Measurements from ENCODE around the gene POLR2A.

Gene POLR2A

DNA sequence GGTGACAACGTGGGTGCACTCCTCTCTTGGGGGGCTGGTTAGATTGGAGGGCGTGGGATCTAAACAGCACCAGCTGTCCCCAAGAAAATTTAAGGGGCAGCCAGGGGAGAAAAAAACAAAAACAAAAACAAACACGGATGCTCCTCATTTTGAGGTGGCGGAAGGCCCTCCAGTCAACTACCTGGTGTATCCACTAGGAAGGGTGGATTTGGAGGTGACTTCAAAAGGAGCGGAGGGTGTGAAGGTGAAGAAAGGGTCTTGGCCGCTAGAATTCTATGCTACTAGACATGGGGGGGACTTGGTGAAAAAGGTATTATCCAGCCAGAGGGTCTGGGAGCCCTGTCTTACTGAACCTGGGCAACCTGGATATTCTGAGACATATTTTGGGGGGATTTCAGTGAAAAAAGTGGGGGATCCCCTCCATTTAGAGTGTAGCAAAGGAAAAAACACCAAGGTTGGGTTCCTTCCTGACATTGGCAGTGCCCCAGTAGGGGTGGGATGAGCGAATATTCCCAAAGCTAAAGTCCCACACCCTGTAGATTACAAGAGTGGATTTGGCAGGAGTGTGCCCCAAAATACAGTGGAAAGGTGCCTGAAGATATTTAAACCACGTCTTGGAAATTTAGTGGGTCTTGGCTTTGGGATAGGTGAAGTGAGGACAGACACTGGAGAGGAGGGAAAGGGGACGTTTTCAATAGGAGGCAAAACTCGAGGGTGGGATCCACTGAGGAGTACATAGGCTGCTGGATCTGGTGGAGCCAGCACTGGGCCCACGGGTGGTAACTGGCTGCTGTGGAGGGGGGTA, 45.3 kb upstream of the POLR2A start:
- Histone ChIP-seq H3K4me2 (ENCODE audit: low read length) (peak overlapping the region; percentile 73), H3K27me3 (ENCODE audit: insufficient read depth, low read length, poor library complexity) (peaks cover 9% of the 10 kb centered on the region), H3K79me1 (ENCODE audit: low read length) (no peaks in the 10 kb centered on the region), H4K5ac (ENCODE audit: low read length) (no peak overlapping the region), H2BK15ac (replicated peaks; ENCODE audit: low read depth) (no peak overlapping the region), H2BK120ac (ENCODE audit: low read depth, low read length) (no peak overlapping the region), H4K8ac (ENCODE audit: low read depth, low read length) (no peak overlapping the region), H3K79me2 (ENCODE audit: control insufficient read depth, insufficient read depth, low read length) (no peaks in the 10 kb centered on the region), H3K4me3 (ENCODE audit: low read length) (peak overlapping the region; percentile 37), H3K56ac (ENCODE audit: low read length) (peak overlapping the region; percentile 90), H2AK5ac (ENCODE audit: low read length) (no peak overlapping the region), H2BK5ac (ENCODE audit: low read length) (no peak overlapping the region), H3K4me1 (ENCODE audit: control insufficient read depth, low read depth, low read length) (peaks cover 5% of the 10 kb centered on the region), H3K36me3 (ENCODE audit: control insufficient read depth, insufficient read depth, low read length) (no peaks in the 10 kb centered on the region), H3K23ac (ENCODE audit: low read length) (peak overlapping the region; percentile 91), H3K4ac (ENCODE audit: low read depth, low read length) (no peak overlapping the region), H3K18ac (ENCODE audit: low read length) (no peak overlapping the region), H3K27ac (ENCODE audit: low read depth, low read length) (no peak overlapping the region), H3K9ac (ENCODE audit: low read length) (peak overlapping the region; percentile 81)
- no CpG with 5 or more reads among the region's 11 CpGs for WGBS (ENCODE audit: extremely low coverage, insufficient coverage, low lambda C conversion rate)
- DNase-seq: no peak

GRCh38 chr17:7439462-7440112, 44.6 kb upstream of the POLR2A start, which contains the start of gene FGF11:
FGF11 (plus strand) TSS chr17:7439512; CDS start chr17:7439621, 109 bp downstream.
- H2AK5ac ChIP-seq (ENCODE audit: low read length): no peak within 1 kb of the TSS
- no peak within 1 kb of the TSS for H2BK15ac ChIP-seq (replicated peaks; ENCODE audit: low read depth)
- peak within 1 kb of the TSS; percentile 87 for H3K4me3 ChIP-seq (ENCODE audit: low read length)
- H3K4me2 ChIP-seq (ENCODE audit: low read length): peak within 1 kb of the TSS; percentile 88
- no peak within 1 kb of the TSS for H4K5ac ChIP-seq (ENCODE audit: low read length)
- peaks cover 9% of the 10 kb centered on the region for H3K27me3 ChIP-seq (ENCODE audit: insufficient read depth, low read length, poor library complexity)
- peak within 1 kb of the TSS; percentile 91 for H3K23ac ChIP-seq (ENCODE audit: low read length)
- H3K56ac ChIP-seq (ENCODE audit: low read length): peak within 1 kb of the TSS; percentile 98
- no peak within 1 kb of the TSS for H2BK120ac ChIP-seq (ENCODE audit: low read depth, low read length)
- peak within 1 kb of the TSS; percentile 60 for H2BK5ac ChIP-seq (ENCODE audit: low read length)
- peaks cover 5% of the 10 kb centered on the region for H3K4me1 ChIP-seq (ENCODE audit: control insufficient read depth, low read depth, low read length)
- DNase-seq: no peak
- H3K9ac ChIP-seq (ENCODE audit: low read length): peak within 1 kb of the TSS; percentile 96
- no peak within 1 kb of the TSS for H3K4ac ChIP-seq (ENCODE audit: low read depth, low read length)
- H3K18ac ChIP-seq (ENCODE audit: low read length): peak within 1 kb of the TSS; percentile 82
- H3K36me3 ChIP-seq (ENCODE audit: control insufficient read depth, insufficient read depth, low read length): no peaks in the 10 kb centered on the region
- WGBS (ENCODE audit: extremely low coverage, insufficient coverage, low lambda C conversion rate): no CpG with 5 or more reads among the region's 50 CpGs
- H3K79me1 ChIP-seq (ENCODE audit: low read length): no peaks in the 10 kb centered on the region
- peak within 1 kb of the TSS; percentile 68 for H4K8ac ChIP-seq (ENCODE audit: low read depth, low read length)
- no peaks in the 10 kb centered on the region for H3K79me2 ChIP-seq (ENCODE audit: control insufficient read depth, insufficient read depth, low read length)
- no peak within 1 kb of the TSS for H3K27ac ChIP-seq (ENCODE audit: low read depth, low read length)

- H3K4me1 ChIP-seq (ENCODE audit: control insufficient read depth, low read depth, low read length): peaks cover 5% of the 10 kb centered on the region
Measured at GRCh38 chr17:7440113-7440833, 43.9 kb upstream of the POLR2A start.

DNA sequence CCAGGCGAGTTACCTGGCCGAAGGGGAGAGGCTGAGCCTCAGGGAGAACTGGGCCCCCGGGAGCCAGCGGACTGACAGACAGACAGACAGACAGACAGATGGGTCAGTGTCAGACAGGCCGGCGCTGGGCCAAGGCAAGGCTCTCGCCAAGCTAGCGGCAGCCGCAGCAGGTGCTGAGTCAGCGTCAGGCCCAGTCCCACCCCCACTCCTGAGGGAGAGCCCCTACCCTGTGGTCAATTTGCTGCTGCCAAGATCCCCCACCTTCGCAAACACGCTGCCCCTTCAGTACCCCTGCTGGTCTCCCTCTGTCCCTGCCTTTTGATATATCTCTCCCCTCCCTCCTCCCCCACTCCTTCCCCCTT, 43.4 kb upstream of the POLR2A start:
- WGBS (ENCODE audit: extremely low coverage, insufficient coverage, low lambda C conversion rate): no CpG with 5 or more reads among the region's 12 CpGs
- Histone ChIP-seq H2BK120ac (ENCODE audit: low read depth, low read length) (no peak overlapping the region), H3K9ac (ENCODE audit: low read length) (peak overlapping the region; percentile 96), H3K4me1 (ENCODE audit: control insufficient read depth, low read depth, low read length) (peaks cover 5% of the 10 kb centered on the region), H3K79me2 (ENCODE audit: control insufficient read depth, insufficient read depth, low read length) (no peaks in the 10 kb centered on the region), H3K23ac (ENCODE audit: low read length) (no peak overlapping the region), H3K27me3 (ENCODE audit: insufficient read depth, low read length, poor library complexity) (peaks cover 9% of the 10 kb centered on the region), H2AK5ac (ENCODE audit: low read length) (no peak overlapping the region), H3K56ac (ENCODE audit: low read length) (peak overlapping the region; percentile 98), H3K18ac (ENCODE audit: low read length) (no peak overlapping the region), H4K8ac (ENCODE audit: low read depth, low read length) (no peak overlapping the region), H3K79me1 (ENCODE audit: low read length) (no peaks in the 10 kb centered on the region), H3K4ac (ENCODE audit: low read depth, low read length) (no peak overlapping the region), H3K27ac (ENCODE audit: low read depth, low read length) (no peak overlapping the region), H3K4me2 (ENCODE audit: low read length) (peak overlapping the region; percentile 88), H4K5ac (ENCODE audit: low read length) (no peak overlapping the region), H3K36me3 (ENCODE audit: control insufficient read depth, insufficient read depth, low read length) (no peaks in the 10 kb centered on the region), H2BK15ac (replicated peaks; ENCODE audit: low read depth) (no peak overlapping the region), H3K4me3 (ENCODE audit: low read length) (no peak overlapping the region), H2BK5ac (ENCODE audit: low read length) (no peak overlapping the region)
- peak; percentile 71 for DNase-seq

More at GRCh38 chr17:7440113-7440833, 43.9 kb upstream of the POLR2A start:
- Histone ChIP-seq H3K36me3 (ENCODE audit: control insufficient read depth, insufficient read depth, low read length) (no peaks in the 10 kb centered on the region), H3K56ac (ENCODE audit: low read length) (peak overlapping the region; percentile 98), H2BK120ac (ENCODE audit: low read depth, low read length) (no peak overlapping the region), H4K5ac (ENCODE audit: low read length) (no peak overlapping the region), H4K8ac (ENCODE audit: low read depth, low read length) (peak overlapping the region; percentile 68), H3K27me3 (ENCODE audit: insufficient read depth, low read length, poor library complexity) (peaks cover 9% of the 10 kb centered on the region), H2BK15ac (replicated peaks; ENCODE audit: low read depth) (no peak overlapping the region), H3K4ac (ENCODE audit: low read depth, low read length) (no peak overlapping the region), H2BK5ac (ENCODE audit: low read length) (peak overlapping the region; percentile 60), H3K9ac (ENCODE audit: low read length) (peak overlapping the region; percentile 96), H3K4me2 (ENCODE audit: low read length) (peak overlapping the region; percentile 88), H3K27ac (ENCODE audit: low read depth, low read length) (no peak overlapping the region), H3K79me1 (ENCODE audit: low read length) (no peaks in the 10 kb centered on the region), H3K23ac (ENCODE audit: low read length) (no peak overlapping the region), H2AK5ac (ENCODE audit: low read length) (no peak overlapping the region), H3K18ac (ENCODE audit: low read length) (peak overlapping the region; percentile 82), H3K79me2 (ENCODE audit: control insufficient read depth, insufficient read depth, low read length) (no peaks in the 10 kb centered on the region), H3K4me3 (ENCODE audit: low read length) (peak overlapping the region; percentile 87)
- WGBS (ENCODE audit: extremely low coverage, insufficient coverage, low lambda C conversion rate): no CpG with 5 or more reads among the region's 46 CpGs
- peak; percentile 60 for DNase-seq

GRCh38 chr17:7441266-7441665, 42.9 kb upstream of the POLR2A start:
- WGBS (ENCODE audit: extremely low coverage, insufficient coverage, low lambda C conversion rate): no CpG with 5 or more reads among the region's 7 CpGs
- Histone ChIP-seq H3K27ac (ENCODE audit: low read depth, low read length) (no peak overlapping the region), H3K27me3 (ENCODE audit: insufficient read depth, low read length, poor library complexity) (peaks cover 9% of the 10 kb centered on the region), H2BK5ac (ENCODE audit: low read length) (no peak overlapping the region), H3K18ac (ENCODE audit: low read length) (no peak overlapping the region), H2AK5ac (ENCODE audit: low read length) (no peak overlapping the region), H3K4ac (ENCODE audit: low read depth, low read length) (no peak overlapping the region), H4K8ac (ENCODE audit: low read depth, low read length) (no peak overlapping the region), H2BK120ac (ENCODE audit: low read depth, low read length) (no peak overlapping the region), H3K4me1 (ENCODE audit: control insufficient read depth, low read depth, low read length) (peaks cover 5% of the 10 kb centered on the region), H3K56ac (ENCODE audit: low read length) (peak overlapping the region; percentile 9), H3K79me1 (ENCODE audit: low read length) (no peaks in the 10 kb centered on the region), H2BK15ac (replicated peaks; ENCODE audit: low read depth) (no peak overlapping the region), H3K4me3 (ENCODE audit: low read length) (no peak overlapping the region), H3K36me3 (ENCODE audit: control insufficient read depth, insufficient read depth, low read length) (no peaks in the 10 kb centered on the region), H3K23ac (ENCODE audit: low read length) (no peak overlapping the region), H4K5ac (ENCODE audit: low read length) (no peak overlapping the region), H3K9ac (ENCODE audit: low read length) (peak overlapping the region; percentile 8), H3K79me2 (ENCODE audit: control insufficient read depth, insufficient read depth, low read length) (no peaks in the 10 kb centered on the region), H3K4me2 (ENCODE audit: low read length) (no peak overlapping the region)
- DNase-seq: no peak
